Ishikawa (cell line): ENCODE measurements around the gene HOXA7.

Experiments used
- EP300 ChIP-seq: IDR thresholded peaks from 2 replicates; pipeline ENCODE4 v1.6.1; 2012; ENCODE audit warnings: borderline replicate concordance
- MAX ChIP-seq: IDR thresholded peaks from 2 replicates; pipeline ENCODE4 v1.6.1; 2012
- TAF1 ChIP-seq: IDR thresholded peaks from 2 replicates; pipeline ENCODE4 v1.6.1; 2012; ENCODE audit warnings: low read depth, mild to moderate bottlenecking
- TCF12 ChIP-seq: IDR thresholded peaks from 2 replicates; pipeline ENCODE4 v1.6.1; 2012; ENCODE audit warnings: low read depth
- TEAD4 ChIP-seq: IDR thresholded peaks from 2 replicates; pipeline ENCODE4 v1.6.1; 2012
- YY1 ChIP-seq: IDR thresholded peaks from 2 replicates; pipeline ENCODE4 v1.6.1; 2012; ENCODE audit warnings: low read depth
- TF ChIP-seq, protein P1 (sequence below): IDR thresholded peaks from 2 replicates; pipeline ENCODE4 v1.6.1; 2012
- TF ChIP-seq, protein P2 (sequence below): IDR thresholded peaks from 2 replicates; pipeline ENCODE4 v1.6.1; 2012; ENCODE audit warnings: low read depth, mild to moderate bottlenecking

DNA sequence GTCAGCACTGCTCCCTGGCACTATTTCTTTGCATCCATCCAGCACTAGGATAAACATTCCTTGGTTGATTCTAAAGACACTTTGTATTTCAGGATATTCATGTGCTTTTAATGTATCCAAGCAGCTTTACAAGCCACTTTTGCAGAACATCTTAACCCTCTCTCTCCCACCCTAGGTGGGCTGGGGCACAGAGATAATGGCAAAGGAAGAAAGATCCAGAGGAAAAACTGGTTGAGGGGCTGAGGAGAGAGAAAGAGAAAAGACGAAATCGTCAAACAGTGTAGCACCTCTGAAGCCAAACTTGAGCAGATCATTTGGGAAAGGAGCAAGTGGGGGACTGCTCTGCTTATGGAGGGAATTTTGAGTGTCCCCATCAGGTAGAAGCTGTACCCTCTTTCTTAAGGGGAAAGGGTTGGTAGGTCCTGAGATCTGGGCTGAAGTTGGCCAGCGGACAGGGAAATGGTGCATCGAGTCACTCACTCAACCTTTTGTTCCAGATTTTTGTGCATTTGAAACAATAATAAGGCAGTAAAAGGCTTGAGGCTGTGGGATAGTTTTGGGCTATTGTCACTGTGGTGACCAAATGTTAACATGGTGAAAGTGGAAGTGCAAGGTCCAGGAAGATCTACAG, 47.6 kb upstream of the HOXA7 start:
- TF ChIP-seq EP300 = no peak
- TF ChIP-seq TEAD4 = no peak
- no peak for TF ChIP-seq TAF1
- TF ChIP-seq, protein P1, sequence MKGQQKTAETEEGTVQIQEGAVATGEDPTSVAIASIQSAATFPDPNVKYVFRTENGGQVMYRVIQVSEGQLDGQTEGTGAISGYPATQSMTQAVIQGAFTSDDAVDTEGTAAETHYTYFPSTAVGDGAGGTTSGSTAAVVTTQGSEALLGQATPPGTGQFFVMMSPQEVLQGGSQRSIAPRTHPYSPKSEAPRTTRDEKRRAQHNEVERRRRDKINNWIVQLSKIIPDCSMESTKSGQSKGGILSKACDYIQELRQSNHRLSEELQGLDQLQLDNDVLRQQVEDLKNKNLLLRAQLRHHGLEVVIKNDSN = no peak
- no peak for TF ChIP-seq MAX
- TF ChIP-seq, protein P2, sequence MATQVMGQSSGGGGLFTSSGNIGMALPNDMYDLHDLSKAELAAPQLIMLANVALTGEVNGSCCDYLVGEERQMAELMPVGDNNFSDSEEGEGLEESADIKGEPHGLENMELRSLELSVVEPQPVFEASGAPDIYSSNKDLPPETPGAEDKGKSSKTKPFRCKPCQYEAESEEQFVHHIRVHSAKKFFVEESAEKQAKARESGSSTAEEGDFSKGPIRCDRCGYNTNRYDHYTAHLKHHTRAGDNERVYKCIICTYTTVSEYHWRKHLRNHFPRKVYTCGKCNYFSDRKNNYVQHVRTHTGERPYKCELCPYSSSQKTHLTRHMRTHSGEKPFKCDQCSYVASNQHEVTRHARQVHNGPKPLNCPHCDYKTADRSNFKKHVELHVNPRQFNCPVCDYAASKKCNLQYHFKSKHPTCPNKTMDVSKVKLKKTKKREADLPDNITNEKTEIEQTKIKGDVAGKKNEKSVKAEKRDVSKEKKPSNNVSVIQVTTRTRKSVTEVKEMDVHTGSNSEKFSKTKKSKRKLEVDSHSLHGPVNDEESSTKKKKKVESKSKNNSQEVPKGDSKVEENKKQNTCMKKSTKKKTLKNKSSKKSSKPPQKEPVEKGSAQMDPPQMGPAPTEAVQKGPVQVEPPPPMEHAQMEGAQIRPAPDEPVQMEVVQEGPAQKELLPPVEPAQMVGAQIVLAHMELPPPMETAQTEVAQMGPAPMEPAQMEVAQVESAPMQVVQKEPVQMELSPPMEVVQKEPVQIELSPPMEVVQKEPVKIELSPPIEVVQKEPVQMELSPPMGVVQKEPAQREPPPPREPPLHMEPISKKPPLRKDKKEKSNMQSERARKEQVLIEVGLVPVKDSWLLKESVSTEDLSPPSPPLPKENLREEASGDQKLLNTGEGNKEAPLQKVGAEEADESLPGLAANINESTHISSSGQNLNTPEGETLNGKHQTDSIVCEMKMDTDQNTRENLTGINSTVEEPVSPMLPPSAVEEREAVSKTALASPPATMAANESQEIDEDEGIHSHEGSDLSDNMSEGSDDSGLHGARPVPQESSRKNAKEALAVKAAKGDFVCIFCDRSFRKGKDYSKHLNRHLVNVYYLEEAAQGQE = no peak
- no peak for TF ChIP-seq YY1
- no peak for TF ChIP-seq TCF12
